HCT116 (cell line): ENCODE measurements around the gene LRRIQ4. TPM values are rescaled to one million over a fixed set of nuclear protein-coding genes. Genes with fewer than 3 reads are reported as not detected.

Experiments used
- ATAC-seq: fragments of 200-7000 bp; cut with Tn5 transposase; 2 replicates; pipeline ENCODE4 v1.9.1; 2020; ENCODE audit warnings: mild to moderate bottlenecking, moderate library complexity
- BruUV-seq: library from RNA; stranded (reverse); fragments of 400-500 nt; replicated peaks from 2 replicates; lab custom pipeline; 2021; lab: Mats Ljungman, UMichigan
- CTCF ChIA-PET: fragments of 300-600 bp; sonication (Branson Sonifier 250); formaldehyde crosslinking; loops from one replicate; lab custom pipeline; 2021; ENCODE audit warnings: antibody characterized with exemption; lab: Charles Lee
- POLR2A ChIA-PET: fragments of 300-600, 350-600 bp; sonication (Branson Sonifier 250); formaldehyde crosslinking; loops from one replicate; lab custom pipeline; 2021; ENCODE audit warnings: antibody characterized with exemption; lab: Charles Lee
- RAD21 ChIA-PET, 2 experiments: fragments of 300-600 bp; sonication (Branson Sonifier 250); formaldehyde crosslinking; loops; one replicate each; lab custom pipeline; 2023; ENCODE audit warnings: low total read pairs in 2 of 2; ENCODE audit not compliant: uncharacterized antibody in 2 of 2, unreplicated experiment in 2 of 2, low non-redundant PET in 1 of 2; lab: Charles Lee
- DNase-seq: peaks from one replicate; pipeline ENCODE4 v3.0.0-alpha.2; 2010; ENCODE audit warnings: low read depth, low spot score
- H2AFZ ChIP-seq: fragments of 200-600 bp; shearing (Covaris generic), sonication (generic); 2 replicates; pipeline ENCODE4 v1.6.1; 2017; ENCODE audit warnings: low read depth, mixed run types, mixed read lengths, antibody characterized with exemption, low read length; ENCODE audit not compliant: poor library complexity, severe bottlenecking
- H3K27ac ChIP-seq: 2 replicates; pipeline ENCODE4 v1.5.1; 2012; ENCODE audit warnings: low read depth, low read length
- H3K27me3 ChIP-seq: fragments of 200-600 bp; sonication (generic); 2 replicates; pipeline ENCODE4 v1.6.1; 2016; ENCODE audit warnings: mixed run types, low read length, mixed read lengths; ENCODE audit not compliant: insufficient read depth
- H3K36me3 ChIP-seq, 2 experiments: fragments of 200-500 bp in 1 of 2; fragments of 200-600 bp in 1 of 2; sonication (Bioruptor generic) in 1 of 2; sonication (generic) in 1 of 2; 2 replicates each; pipeline versions ENCODE4 v1.5.1 to v1.6.1; 2014 to 2016; ENCODE audit warnings: low read length in 2 of 2, inconsistent platforms in 1 of 2, mixed read lengths in 1 of 2, mixed run types in 1 of 2; ENCODE audit not compliant: insufficient read depth in 2 of 2, control insufficient read depth in 1 of 2
- H3K4me1 ChIP-seq, 2 experiments: fragments of 200-600 bp in 1 of 2; sonication (generic) in 1 of 2; 2 replicates each; pipeline versions ENCODE4 v1.5.1 to v1.6.1; 2012 to 2017; ENCODE audit warnings: low read length in 2 of 2, inconsistent platforms in 1 of 2, mild to moderate bottlenecking in 1 of 2, mixed read lengths in 1 of 2, mixed run types in 1 of 2, moderate library complexity in 1 of 2; ENCODE audit not compliant: insufficient read depth in 2 of 2, control insufficient read depth in 1 of 2
- H3K4me2 ChIP-seq: fragments of 200-600 bp; sonication (generic); 2 replicates; pipeline ENCODE4 v1.6.1; 2017; ENCODE audit warnings: mixed run types, low read length, mixed read lengths
- H3K4me3 ChIP-seq, 2 experiments: fragments of 200-600 bp in 1 of 2; sonication (generic) in 1 of 2; replicated peaks in 1 of 2; 2 replicates each; pipeline ENCODE4 v1.5.1; 2011 to 2016; ENCODE audit warnings: low read length in 2 of 2, control low read depth in 1 of 2, low read depth in 1 of 2, mild to moderate bottlenecking in 1 of 2, mixed read lengths in 1 of 2, mixed run types in 1 of 2
- H3K79me2 ChIP-seq: fragments of 200-600 bp; sonication (generic); 2 replicates; pipeline ENCODE4 v1.6.1; 2017; ENCODE audit warnings: mild to moderate bottlenecking, mixed run types, low read length, moderate library complexity, mixed read lengths; ENCODE audit not compliant: insufficient read depth
- H3K9ac ChIP-seq: fragments of 200-600 bp; sonication (generic); 2 replicates; pipeline ENCODE4 v1.6.1; 2016; ENCODE audit warnings: low read length, mixed read lengths
- H3K9me2 ChIP-seq: fragments of 200-600 bp; sonication (generic), shearing (Covaris generic); 2 replicates; pipeline ENCODE4 v1.6.1; 2017; ENCODE audit warnings: mixed run types, mild to moderate bottlenecking, moderate library complexity; ENCODE audit not compliant: insufficient read depth
- H3K9me3 ChIP-seq, 2 experiments: fragments of 200-500 bp in 1 of 2; fragments of 200-600 bp in 1 of 2; sonication (Bioruptor generic) in 1 of 2; sonication (generic) in 1 of 2; 2 replicates each; pipeline ENCODE4 v1.6.1; 2014 to 2017; ENCODE audit warnings: low read length in 2 of 2, mixed read lengths in 2 of 2, inconsistent platforms in 1 of 2, low read depth in 1 of 2, mild to moderate bottlenecking in 1 of 2, mixed run types in 1 of 2, moderate library complexity in 1 of 2; ENCODE audit not compliant: control insufficient read depth in 1 of 2, insufficient read depth in 1 of 2
- H4K20me1 ChIP-seq: fragments of 200-600 bp; sonication (generic), shearing (Covaris generic); 2 replicates; pipeline ENCODE4 v1.6.1; 2017; ENCODE audit warnings: mixed run types, mild to moderate bottlenecking, moderate library complexity; ENCODE audit not compliant: insufficient read depth
- CBX3 ChIP-seq: IDR thresholded peaks from 2 replicates; pipeline ENCODE4 v1.6.1; 2012; ENCODE audit warnings: low read depth
- ELF1 ChIP-seq: IDR thresholded peaks from 2 replicates; pipeline ENCODE4 v1.6.1; 2012; ENCODE audit warnings: low read depth, borderline replicate concordance
- EZH2 ChIP-seq: fragments of 200-600 bp; sonication (generic); IDR thresholded peaks from 2 replicates; pipeline ENCODE4 v1.6.1; 2017; ENCODE audit warnings: antibody characterized with exemption, mixed run types
- POLR2A ChIP-seq: IDR thresholded peaks from 2 replicates; pipeline ENCODE4 v1.7.0; 2011; ENCODE audit warnings: borderline replicate concordance; ENCODE audit not compliant: insufficient read depth, insufficient read length; ENCODE audit errors: extremely low read depth
- POLR2AphosphoS5 ChIP-seq: IDR thresholded peaks from 2 replicates; pipeline ENCODE4 v1.6.1; 2011; ENCODE audit warnings: mild to moderate bottlenecking, low read depth, low read length, moderate library complexity
- SIN3A ChIP-seq: IDR thresholded peaks from 2 replicates; pipeline ENCODE4 v1.6.1; 2012; ENCODE audit warnings: low read depth
- SP1 ChIP-seq: IDR thresholded peaks from 2 replicates; pipeline ENCODE4 v1.6.1; 2012; ENCODE audit warnings: low read depth
- SRF ChIP-seq: IDR thresholded peaks from 2 replicates; pipeline ENCODE4 v1.6.1; 2012; ENCODE audit warnings: low read depth
- TCF7L2 ChIP-seq: IDR thresholded peaks from 2 replicates; pipeline ENCODE4 v1.7.0; 2011; ENCODE audit warnings: borderline replicate concordance, inconsistent platforms; ENCODE audit not compliant: insufficient read depth, insufficient read length; ENCODE audit errors: extremely low read depth
- ZNF274 ChIP-seq: fragments of 200-500 bp; sonication (Bioruptor generic); IDR thresholded peaks from 2 replicates; pipeline ENCODE4 v1.6.1; 2014; ENCODE audit warnings: mild to moderate bottlenecking, low read depth, low read length, inconsistent platforms
- intact Hi-C: fragments of 100-400 bp; cut with micrococcal nuclease; formaldehyde crosslinking; loops from 2 replicates; pipeline ENCODE4 v1.10.0; 2022
- total RNA-seq: library from RNA; stranded (reverse); gene quantifications from one replicate; pipeline ENCODE4 v1.2.1, GENCODE V29; 2021; ENCODE audit not compliant: unreplicated experiment
- TF ChIP-seq, protein P1 (sequence below): IDR thresholded peaks from 2 replicates; pipeline ENCODE4 v1.6.1; 2012

The LRRIQ4 gene
- total RNA-seq, 1 experiment from 2014 or later, result not detected

DNA sequence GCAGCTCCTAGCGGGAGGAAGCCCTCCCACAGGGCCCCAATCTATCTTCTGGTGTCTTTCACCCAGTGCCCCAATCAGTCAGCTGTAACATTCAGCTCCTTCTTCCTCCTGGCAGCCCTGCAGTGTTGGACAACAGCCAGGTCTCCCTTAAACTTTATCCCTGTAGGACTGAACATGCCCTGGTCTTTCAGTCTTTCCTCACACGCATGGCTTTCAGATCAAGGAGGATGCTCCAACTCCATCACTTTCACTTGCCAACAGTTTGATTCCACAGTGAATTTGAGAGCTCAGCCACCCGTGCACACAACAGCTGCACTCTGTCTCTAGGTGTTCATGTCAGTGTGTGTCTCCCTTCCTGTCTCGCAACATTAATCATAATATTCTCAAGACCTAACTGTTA is 28.5 kb downstream of the LRRIQ4 start (continued):
- TF ChIP-seq ELF1, result no peak
- no peak for TF ChIP-seq ZNF274
- no peak for TF ChIP-seq POLR2AphosphoS5

- CTCF ChIA-PET, result no interaction called here
Measured at GRCh38 chr3:169842960-169843359, 30.3 kb downstream of the LRRIQ4 start.

More at GRCh38 chr3:169842960-169843359, 30.3 kb downstream of the LRRIQ4 start:
- Histone ChIP-seq H3K4me2 (no peak overlapping the region), H3K9ac (no peak overlapping the region), H3K27ac (no peak overlapping the region), H3K79me2 (no peaks in the 10 kb centered on the region), H3K4me1 (peaks cover 0 to 7% of the 10 kb centered on the region in 2 experiments; a peak in 2 of 4 replicates), H3K36me3 (no peaks in the 10 kb centered on the region), H4K20me1 (no peaks in the 10 kb centered on the region), H3K9me3 (no peaks in the 10 kb centered on the region), H3K4me3 (no peak overlapping the region), H3K27me3 (no peaks in the 10 kb centered on the region), H2AFZ (no peak overlapping the region), H3K9me2 (no peaks in the 10 kb centered on the region)
- no peak for DNase-seq
- ATAC-seq, result no peak
- ChIA-PET RAD21 (no interaction called here), POLR2A (no interaction called here)
- TF ChIP-seq POLR2A, result no peak
- no peak for TF ChIP-seq EZH2
- TF ChIP-seq, protein P1, sequence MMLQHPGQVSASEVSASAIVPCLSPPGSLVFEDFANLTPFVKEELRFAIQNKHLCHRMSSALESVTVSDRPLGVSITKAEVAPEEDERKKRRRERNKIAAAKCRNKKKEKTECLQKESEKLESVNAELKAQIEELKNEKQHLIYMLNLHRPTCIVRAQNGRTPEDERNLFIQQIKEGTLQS, result no peak
- TF ChIP-seq SIN3A, result no peak
- no peak for TF ChIP-seq TCF7L2
- no peak for TF ChIP-seq SP1
- TF ChIP-seq SRF, result no peak
- TF ChIP-seq CBX3, result no peak
- intact Hi-C loops, result no loop called here
- BruUV-seq, result no TSS peak
